Mammary epithelial cell (primary cell): Measurements from ENCODE around the gene MED15.

Experiments
- EZH2 ChIP-seq: IDR thresholded peaks from 2 replicates; pipeline ENCODE4 v1.6.1; 2012; ENCODE audit warnings: low read length, inconsistent platforms, borderline replicate concordance
- TF ChIP-seq, protein P1 (sequence below), 2 donors: IDR thresholded peaks in 1 of 2; conservative IDR thresholded peaks in 1 of 2; 2 replicates each; pipeline ENCODE4 v1.5.1; 2011 to 2012; ENCODE audit warnings: inconsistent platforms in 2 of 2, low read length in 2 of 2, mild to moderate bottlenecking in 2 of 2, control low read depth in 1 of 2, low read depth in 1 of 2; ENCODE audit not compliant: insufficient read depth in 1 of 2; ENCODE audit errors: extremely low read depth in 1 of 2

DNA sequence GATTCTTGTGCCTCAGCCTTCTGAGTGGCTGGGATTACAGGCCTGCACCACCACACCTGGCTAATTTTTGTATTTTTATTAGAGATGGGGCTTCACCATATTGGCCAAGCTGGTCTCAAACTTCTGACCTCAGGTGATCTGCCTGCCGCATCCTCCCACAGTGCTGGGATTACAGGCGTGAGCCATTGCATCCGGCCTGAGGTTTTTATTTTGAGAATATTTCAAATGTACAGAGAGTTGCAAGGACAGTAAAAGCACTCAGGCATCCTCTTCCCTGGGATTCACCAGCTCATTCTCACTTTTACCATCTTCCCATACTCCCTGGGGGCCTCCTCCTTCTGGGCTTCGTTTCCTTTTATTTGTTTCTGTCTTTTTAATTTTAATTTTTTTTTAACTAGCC is 12.1 kb downstream of the MED15 start:
- TF ChIP-seq, protein P1, sequence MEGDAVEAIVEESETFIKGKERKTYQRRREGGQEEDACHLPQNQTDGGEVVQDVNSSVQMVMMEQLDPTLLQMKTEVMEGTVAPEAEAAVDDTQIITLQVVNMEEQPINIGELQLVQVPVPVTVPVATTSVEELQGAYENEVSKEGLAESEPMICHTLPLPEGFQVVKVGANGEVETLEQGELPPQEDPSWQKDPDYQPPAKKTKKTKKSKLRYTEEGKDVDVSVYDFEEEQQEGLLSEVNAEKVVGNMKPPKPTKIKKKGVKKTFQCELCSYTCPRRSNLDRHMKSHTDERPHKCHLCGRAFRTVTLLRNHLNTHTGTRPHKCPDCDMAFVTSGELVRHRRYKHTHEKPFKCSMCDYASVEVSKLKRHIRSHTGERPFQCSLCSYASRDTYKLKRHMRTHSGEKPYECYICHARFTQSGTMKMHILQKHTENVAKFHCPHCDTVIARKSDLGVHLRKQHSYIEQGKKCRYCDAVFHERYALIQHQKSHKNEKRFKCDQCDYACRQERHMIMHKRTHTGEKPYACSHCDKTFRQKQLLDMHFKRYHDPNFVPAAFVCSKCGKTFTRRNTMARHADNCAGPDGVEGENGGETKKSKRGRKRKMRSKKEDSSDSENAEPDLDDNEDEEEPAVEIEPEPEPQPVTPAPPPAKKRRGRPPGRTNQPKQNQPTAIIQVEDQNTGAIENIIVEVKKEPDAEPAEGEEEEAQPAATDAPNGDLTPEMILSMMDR (conservative IDR thresholded peaks at IDR 0.05 in 1 of 2, IDR thresholded peaks at IDR 0.05 in 1 of 2; ENCODE audit: extremely low read depth in 1 of 2, insufficient read depth in 1 of 2, low read depth in 1 of 2, low read length in 2 of 2) = no peak
- no peak for TF ChIP-seq EZH2
